GM19238 (cell line): ENCODE data around the gene LGALS7.
A peak's percentile ranks its signal among the peaks of the same experiment; 100 is the strongest.
"Not testable (repeated sequence)": the region's sequence is repeated elsewhere in the genome, so short reads cannot be mapped to it uniquely, and the experiment has no call there.

Experiments used
- DNase-seq: peaks from one replicate; pipeline ENCODE4 v3.0.0; 2011; ENCODE audit warnings: low spot score; ENCODE audit not compliant: insufficient read length

The LGALS7 gene

DNA sequence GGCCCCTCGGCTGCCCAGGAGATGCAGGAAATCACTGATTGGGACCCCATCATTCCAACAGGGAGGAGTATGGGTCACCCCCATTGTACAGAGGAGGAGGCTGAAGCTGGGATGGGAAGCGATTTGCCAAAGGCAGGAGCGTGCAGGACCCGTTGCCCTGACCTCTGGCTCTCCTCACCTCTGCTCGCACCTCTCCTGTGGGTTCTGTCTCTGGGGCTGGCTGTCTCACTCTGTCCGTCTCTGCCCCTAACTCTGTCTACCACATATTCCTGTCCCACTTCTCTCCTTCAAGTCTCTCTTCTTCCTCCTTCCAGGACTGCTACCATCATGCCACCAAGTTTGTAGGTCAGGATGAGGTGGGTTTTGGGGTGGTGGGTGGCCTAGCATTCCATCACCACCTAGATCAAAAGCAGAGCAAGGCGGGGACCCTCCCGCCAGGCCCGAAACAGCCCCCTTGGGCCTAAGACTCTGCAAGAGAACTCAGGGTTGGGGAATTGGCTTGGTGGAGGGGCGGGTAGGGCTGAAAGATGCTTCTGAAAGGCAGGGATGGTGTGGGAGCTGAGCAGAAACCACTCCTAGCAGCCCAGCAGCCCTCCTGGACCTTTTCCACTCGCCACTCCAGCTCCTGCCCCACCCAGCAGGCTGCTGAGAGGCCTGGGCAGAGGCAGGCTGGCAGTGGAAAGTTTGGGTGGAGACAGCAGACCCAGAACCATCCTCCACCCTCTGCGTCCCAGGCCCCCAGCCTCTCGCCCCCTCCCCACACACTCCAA lies 1.0 kb upstream of the LGALS7 start:
- DNase-seq: no peak

DNA sequence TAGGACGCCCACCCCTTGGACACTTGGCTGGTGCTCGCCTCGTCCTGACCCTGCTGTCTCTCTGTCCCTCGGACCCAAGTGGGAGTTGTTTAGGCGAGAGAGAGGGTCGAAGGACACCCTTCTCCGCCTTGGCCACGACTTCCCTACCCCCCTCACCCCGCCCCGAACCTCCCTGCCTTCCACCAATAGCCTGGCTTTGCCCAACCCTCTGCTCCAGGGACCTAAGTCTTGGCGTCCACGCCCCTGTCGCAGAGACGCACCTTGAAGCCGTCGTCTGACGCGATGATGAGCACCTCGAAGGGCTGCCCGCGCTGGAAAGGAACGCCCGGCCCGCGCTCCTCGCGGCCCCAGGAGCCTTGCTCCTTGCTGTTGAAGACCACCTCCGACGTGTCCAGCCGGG lies 1.7 kb downstream of the LGALS7 start:
- not testable (repeated sequence) for DNase-seq

DNA sequence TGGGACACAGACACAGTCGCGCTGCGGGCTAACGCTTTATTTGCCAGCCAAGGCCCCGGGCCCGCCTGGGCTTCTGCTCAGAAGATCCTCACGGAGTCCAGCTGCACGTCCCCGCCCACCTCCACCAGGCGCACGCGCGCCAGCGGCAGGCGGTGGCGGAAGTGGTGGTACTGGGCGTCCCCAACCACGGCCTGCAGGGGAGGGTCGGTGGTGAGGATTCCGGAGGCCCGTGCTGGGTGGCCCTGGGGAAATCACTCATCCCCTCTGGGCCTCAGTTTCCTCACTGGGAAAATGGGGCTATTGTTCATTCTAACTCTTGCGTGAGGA lies 2.4 kb downstream of the LGALS7 start:
- not testable (repeated sequence) for DNase-seq

DNA sequence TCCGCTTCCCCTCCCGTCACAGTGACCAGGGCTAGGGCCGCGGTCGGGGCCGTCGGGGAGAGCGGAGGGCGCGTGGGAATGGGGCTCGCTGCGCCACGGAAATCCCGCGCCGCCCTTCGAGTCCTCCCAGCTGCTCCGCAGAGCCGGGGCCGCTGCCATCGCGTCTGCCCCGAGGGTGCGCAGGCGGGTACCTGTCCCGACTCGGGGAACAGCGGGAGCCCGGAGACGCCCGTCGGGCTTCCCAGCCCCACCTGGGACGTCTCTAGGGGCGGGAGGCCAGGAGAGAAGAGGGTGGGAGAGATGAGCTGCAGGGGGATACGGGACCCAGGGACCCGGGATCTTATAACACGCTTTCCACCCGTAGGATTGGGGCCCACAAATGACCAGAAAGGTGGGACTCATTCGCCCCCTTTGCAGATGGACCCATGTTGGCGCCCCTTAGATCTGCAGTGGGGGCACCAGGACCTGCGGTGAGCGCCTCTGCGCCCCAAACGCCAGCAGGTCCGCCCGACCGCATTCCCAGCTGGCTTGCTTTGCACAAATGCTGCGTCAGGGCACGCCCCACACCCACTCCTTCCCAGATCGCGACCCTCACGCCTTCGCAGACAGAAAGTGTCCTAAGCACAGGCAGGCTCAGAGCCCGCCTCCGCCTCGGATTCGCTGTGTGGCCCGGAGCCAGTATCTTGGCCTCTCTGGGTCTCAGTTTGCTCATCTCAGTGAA lies 2.9 kb downstream of the LGALS7 start:
- DNase-seq: not testable (repeated sequence)

DNA sequence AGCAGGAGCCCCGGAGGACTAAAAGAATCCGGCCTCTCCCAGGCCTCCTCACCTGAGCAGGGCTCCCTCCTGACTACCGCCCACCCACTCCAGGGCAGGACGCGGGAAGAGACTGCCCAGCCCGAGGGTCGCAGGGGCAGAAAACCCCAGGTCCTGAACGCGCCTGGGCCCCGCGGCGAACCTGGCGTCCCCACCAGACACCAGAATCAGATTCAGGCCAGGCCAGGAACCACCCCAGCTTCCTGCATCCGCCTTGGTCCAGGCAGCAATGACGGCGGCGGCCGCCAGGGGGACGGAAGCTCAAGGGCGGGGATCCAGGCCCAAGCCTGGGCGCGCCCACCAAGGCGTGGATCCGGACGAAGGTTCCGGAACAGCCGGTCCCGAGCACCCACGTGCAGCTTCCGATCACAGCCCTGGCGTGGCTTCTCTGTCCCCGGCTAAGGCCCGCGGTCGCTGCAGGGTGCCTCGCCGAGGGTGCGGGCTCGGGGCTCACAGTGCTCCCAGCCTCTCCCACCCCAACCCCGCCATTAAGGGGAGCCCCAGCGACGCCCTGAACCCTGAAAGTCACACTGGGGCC lies 3.6 kb downstream of the LGALS7 start:
- DNase-seq: peak; percentile 82

DNA sequence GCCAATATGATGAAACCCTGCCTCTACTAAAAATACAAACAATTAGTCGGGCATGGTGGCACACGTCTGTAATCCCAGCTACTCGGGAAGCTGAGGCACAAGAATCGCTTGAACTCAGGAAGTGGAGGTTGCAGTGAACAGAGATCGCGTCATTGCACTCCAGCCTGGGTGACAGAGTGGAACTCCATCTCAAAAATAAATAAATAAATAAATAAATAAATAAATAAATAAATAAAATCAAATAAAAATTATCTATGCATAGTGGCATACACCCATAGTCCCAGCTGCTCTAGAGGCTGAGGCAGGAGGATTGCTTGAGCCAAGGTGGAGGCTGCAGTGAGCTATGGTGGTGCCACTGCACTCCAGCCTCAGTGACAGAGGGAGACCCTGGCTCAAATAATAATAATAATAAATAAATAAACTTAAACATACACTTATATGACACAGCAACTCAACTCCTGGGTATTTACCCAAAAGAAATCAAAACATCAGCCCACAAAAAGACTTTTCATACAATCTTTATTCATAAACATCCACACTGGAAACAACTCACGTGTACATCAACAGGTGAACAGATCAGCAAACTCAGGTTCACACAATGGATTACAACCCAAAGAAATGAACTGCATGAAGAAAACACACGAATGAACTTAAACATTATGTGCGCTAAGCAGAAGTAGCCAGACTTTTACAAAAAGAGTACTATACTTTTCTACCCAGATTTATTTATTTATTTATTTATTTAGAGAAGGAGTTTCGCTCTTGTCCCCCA lies 6.9 kb downstream of the LGALS7 start:
- no peak for DNase-seq

DNA sequence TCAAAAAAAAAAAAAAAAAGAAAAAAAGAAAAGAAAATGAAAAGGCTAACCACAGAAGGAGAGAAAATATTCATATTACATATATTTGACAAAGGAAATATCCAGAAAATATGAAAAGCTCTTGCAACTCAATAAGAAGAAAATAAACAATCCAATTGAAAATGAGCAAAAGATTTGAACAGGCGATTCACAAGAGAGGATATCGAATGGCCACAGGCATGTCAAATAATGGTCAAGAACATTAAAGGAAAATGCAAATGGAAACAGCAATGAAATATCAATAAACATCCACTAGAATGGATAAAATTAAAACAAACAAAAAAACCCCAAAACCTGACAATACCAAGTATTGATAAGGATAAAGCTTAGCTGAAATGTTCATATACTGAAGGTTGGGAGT lies 8.1 kb downstream of the LGALS7 start:
- no peak for DNase-seq

DNA sequence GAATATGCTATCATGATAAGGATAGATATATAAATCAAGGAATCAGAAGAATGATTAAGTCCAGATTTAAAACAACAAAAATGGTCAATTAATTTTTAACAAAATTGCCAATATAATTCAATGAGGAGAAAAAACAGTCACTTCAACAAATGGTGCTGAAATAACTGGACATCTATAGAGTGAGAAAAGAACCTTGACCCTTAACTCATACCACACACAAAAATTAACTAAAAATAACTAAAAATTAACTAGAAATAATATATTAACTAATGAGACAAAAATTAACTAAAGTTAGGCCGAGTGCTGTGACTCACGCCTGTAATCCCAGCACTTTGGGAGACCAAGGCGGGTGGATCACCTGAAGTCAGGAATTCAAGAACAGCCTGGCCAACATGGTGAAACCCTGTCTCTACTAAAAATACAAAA lies 9.5 kb downstream of the LGALS7 start:
- DNase-seq: no peak

DNA sequence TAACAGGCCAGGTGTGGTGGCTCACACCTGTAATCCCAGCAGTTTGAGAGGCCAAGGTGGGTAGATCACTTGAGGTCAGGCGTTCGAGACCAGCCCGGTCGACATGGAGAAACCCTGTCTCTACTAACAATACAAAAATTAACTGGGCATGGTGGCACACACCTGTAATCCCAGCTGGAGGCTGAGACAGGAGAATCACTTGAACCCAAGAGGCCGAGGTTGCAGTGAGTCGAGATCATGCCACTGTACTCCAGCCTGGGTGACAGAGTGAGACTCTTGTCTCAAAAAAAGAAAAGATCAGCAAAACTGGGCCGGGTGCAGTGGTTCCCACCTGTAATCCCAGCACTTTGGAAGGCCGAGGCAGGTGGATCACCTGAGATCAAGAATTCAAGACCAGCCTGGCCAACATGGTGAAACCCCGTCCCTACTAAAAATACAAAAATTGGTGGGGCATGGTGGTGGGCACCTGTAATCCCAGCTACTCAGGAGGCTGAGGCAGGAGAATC lies 11.4 kb downstream of the LGALS7 start:
- DNase-seq: not testable (repeated sequence)

DNA sequence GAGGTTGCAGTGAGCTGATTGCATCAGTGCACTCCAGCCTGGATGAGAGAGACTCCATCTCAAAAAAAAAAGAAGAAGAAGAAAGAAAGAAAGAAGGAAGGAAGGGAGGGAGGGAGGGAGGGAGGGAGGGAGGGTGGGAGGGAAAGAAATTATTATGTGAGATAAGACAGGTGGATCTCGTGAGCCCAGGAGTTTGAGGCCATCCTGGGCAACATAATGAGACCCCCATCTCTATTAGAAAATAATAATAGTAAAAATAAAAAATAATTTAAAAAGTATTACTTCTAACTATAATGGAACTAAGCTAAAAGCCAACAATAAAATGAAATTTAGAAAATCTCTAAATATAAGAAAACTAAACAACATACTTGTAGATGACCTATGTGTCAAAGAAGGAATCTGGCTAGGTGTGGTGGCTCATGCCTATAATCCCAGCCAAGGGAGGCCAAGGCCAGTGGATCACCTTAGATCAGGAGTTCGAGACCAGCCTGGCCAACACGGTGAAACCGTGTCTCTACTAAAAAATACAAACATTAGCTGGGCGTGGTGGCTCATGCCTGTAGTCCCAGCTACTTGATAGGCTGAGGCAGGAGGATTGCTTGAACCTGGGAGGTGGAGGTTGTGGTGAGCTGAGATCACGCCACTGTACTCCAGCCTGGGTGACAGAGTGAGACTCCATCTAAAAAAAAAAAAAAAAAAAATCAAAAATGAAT lies 12.4 kb downstream of the LGALS7 start:
- DNase-seq: not testable (repeated sequence)

DNA sequence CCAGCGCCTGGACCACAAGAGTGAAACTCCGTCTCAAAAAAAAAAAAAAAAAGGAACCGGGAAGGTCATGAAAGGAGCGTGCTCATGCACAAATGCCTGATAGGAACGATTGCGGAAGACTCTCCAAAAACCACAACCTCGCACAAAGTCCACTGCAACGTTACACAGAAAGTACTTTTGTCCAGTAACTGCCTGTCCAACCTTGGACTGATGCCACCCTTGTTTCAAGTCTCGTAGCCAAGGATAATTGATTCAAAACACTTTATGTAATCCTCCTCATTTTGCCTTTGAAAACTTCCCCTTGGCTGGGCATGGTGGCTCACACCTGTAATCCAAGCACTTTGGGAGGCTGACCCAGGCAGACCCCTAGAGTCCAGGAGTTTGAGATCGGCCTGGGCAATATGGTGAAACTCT lies 13.7 kb downstream of the LGALS7 start:
- no peak for DNase-seq

DNA sequence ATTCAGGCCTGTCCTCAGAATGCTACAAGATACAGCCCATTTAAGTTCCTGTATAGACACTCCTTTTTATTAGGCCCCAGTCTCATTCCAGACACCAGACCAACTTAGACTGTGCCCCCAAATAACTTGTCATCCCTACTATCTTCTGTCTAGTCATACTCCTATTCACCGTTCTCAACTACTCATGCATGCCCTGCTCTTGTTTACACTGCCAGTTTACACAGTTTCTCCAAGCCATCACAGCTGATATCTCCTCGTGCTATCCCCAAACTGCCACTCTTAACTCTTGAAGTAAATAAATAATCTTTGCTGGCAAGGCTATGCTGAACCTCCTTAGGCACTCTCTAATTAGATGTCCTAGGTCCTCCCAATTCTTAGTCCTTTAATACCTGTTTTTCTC lies 19.1 kb downstream of the LGALS7 start:
- DNase-seq: not testable (repeated sequence)

DNA sequence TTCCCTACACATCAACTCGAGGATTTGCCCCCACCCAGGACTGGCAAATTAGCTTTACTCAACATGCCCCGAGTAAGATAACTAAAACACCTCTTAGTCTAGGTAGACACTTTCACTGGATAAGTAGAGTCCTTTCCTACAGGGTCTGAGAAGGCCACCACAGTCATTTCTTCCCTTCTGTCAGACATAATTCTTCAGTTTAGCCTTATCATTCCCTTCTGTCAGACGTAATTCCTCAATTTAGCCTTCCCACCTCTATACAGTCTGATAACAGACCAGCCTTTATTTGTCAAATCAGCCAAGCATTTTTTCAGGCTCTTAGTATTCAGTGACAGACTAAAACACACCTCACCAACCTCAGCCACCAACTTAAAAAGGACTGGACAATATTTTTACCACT lies 19.5 kb downstream of the LGALS7 start:
- not testable (repeated sequence) for DNase-seq

DNA sequence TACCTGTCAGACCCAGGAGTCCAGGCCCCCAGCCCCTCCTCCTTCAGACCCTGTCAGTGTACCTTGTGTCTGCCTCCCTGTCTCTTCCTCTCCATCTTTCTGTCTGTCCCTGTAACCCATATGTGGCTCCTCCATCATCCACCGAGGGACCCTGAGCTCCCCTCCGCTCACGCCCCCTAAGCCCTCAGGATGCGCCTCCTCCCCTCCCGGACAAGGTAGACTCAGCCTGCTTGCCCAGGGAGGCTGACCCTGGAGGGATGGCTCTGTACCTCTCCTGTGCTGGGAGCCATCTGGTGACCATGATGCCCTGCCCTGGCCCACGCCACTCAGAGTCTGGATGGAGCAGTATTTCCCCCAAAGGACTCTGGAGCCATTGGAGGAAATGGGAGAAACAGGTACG lies 28.0 kb downstream of the LGALS7 start:
- DNase-seq: no peak

DNA sequence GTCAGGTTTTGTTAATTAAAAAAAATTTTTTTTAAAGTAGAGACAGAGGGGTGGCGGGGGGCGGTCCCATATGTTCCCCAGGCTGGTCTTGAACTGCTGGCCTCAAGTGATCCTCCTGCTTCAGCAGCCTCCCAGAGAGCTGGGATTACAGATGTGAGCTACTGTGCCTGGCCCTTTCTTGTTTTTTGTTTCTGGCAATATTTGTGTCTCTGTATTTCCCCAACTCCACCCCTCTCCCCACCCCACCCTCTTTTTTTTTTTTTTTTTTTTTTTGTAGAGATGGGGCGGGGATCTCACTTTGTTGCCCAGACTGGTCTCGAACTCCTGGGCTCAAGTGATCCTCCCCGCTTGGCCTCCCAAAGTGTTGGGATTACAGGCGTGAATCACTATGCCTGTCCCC lies 28.4 kb downstream of the LGALS7 start:
- DNase-seq: no peak

DNA sequence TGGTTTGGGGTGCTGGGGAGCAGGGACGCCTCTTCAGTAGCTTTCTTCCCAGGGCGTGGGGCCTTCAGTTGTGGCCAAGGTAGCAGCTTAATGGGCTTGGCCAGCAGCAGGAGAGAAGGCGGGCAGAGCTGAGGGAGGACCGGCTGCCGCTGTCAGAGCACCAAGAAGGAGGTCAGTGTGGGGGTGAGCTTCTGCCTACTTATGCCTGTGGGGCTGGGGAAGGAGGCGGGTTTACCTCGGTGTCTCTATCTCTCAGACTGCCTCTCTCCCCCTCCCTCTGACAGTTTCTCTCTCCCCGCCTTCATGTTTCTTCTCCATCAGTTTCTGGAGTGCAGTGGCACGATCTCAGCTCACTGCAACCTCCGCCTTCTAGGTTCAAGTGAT lies 29.0 kb downstream of the LGALS7 start, which contains the start of gene CAPN12:
Gene CAPN12, minus strand, starts transcription at position 177 of the 384 bp plus-strand sequence. CDS start 309 bp downstream, outside the sequence.
- DNase-seq: peak; percentile 0

DNA sequence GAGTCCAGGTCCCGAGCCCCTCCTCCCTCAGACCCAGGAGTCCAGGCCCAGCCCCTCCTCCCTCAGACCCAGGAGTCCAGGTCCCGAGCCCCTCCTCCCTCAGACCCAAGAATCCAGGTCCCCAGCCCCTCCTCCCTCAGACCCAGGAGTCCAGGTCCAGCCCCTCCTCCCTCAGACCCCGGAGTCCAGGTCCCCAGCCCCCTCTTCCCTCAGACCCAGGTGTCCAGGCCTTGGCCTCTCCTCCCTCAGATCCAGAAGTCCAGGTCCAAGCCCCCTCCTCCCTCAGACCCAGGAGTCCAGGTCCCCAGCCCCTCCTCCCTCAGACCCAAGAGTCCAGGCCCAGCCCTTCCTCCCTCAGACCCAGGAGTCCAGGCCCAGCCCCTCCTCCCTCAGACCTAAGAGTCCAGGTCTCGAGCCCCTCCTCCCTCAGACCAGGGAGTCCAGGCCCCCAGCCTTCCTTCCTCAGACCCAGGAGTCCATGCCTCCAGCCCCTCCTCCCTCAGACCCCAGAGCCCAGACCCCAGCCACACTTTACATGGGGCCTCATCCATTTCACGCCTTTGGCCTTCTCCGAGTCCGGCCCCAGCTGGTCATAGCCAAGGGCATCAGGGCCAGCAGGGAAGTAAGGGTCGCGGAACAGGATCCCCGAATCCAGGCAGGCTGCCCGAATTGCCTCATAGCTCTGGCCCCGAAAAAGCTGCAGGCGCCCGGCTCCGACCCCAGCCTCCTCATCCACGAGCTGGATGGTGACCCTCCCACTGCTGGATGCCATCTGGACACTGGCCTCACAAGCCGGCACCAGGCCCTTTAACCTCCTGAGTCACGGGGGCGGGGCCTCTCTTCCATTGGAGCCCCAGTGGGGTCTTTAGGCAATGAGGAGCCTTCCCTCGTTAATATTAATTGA lies 29.7 kb downstream of the LGALS7 start:
- DNase-seq: no peak

DNA sequence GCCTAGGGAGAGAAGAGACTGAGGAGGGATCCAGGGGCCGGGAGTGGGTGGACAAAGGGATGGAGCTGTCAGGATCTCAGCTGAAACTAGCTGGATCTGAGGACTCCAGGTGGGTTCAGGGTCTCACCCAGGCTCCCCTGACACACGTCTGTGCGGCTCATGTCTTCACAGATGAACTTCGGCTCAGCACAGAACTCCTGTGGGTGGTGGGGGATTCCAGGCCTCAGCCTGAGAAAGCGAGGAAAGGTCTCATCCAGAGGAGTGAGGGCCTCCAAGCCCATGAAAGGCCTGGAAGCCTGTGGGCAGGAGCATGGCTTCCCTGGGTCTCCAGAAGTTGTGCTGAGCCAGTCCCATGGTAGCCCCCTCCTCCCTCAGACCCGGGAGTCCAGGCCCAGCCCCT lies 30.4 kb downstream of the LGALS7 start:
- DNase-seq: peak; percentile 3

DNA sequence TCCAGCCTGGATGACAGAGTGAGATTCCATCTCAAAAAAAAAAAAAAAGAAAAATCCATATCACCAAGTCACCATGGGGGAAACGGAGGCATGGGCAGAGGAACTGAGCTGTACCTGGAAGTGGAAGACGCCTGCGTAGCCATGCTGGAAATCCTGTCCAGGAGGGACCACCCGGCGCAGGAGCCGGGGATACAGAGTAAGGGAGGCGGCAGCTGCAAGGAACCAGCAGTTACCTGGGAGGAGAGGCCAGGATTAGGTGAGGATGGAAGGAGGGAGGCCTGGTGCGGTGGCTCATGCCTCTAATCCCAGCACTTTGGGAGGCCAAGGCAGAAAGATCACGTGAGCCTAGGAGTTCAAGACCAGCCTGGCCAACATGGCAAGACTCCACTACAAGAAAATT lies 31.0 kb downstream of the LGALS7 start:
- peak; percentile 0 for DNase-seq

DNA sequence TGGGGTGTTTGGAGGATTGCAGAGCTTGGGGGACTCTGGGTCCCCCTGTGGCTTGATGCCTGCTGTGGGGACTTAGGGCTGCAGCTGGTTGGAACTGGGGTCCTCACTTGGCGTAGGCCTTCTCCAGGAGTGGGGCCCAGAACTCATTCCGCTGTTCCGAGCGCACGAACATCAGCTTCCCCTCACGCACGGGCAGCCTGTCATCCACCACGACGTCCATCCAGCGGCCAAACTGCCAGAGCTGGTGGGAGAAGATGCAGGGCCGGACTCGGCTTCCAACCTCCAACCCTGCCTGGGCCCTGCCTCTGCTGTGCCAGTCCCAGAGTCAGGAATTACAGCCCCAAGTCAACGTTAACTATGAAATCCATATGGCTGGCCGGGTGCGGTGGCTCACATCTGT lies 31.6 kb downstream of the LGALS7 start:
- no peak for DNase-seq
